C4-2B (cell line): Measurements from ENCODE around the gene SLC25A5.

Experiments used
- CTCF ChIP-seq: fragments of 450-650 bp; conservative IDR thresholded peaks from 2 replicates; pipeline ENCODE4 v1.5.1; 2017; ENCODE audit warnings: mild to moderate bottlenecking
- ZFX ChIP-seq: fragments of 450-650 bp; IDR thresholded peaks from 2 replicates; pipeline ENCODE4 v1.6.1; 2017

DNA sequence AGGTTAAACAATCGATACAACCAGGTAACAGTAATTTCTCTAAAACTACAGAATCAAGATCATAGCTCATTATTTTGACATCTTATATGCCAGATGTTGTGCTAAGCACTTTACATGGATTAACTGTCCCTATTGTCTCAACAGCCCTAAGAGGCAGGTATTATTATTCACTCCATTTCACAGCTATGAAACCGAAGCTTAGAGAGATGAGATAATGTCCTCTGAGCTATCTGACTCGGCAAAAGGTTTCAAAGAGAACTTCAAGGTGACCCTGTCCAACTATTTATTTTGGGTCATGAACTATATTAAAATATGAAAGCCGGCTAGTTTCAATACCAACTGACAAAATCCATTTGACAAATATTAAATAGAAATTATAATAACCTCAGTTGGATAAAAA is 10.3 kb downstream of the SLC25A5 start:
- TF ChIP-seq CTCF = no peak
- TF ChIP-seq ZFX = no peak
